ENCODE measurements around the gene CNDP1.

CNDP1 gene

DNA sequence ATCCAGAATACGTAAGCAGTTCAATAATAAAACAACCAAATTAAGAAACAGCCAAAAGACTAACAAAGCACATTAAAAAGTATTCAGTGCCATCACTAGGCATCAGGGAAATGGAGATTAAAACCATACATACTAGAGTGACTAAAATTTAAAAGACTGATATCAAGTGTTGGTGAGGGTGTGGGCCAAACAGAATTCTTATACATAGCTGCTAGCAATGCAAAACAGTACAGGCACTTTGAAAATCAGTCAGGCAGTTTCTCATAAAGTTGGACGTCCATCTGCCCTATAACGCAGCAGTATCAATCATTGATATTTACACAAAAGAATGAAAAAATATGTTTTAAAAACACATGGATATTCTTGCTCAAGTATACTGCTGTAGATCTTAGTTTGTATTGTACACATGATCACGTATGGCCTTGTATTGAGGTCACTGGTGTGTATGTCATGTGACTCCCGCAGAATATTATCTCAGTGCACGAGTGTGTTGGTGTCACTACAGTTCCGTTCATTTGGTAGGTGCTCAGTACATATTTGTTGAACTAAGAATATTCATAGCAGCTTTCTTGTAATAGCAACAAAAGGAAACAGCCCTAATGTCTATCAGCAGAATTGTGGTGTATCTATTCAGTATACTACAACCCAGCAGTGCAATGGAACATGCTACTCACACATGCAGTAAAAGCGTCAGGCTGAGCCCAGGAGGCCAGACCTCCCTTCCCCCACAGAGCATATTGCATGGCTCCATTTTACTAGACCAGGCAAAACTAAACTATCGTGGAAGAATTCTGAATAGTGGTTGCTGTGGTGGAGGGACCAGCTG is 92.0 kb downstream of the CNDP1 start:
- DNase-seq (ENCODE audit: low read depth) = no peak

DNA sequence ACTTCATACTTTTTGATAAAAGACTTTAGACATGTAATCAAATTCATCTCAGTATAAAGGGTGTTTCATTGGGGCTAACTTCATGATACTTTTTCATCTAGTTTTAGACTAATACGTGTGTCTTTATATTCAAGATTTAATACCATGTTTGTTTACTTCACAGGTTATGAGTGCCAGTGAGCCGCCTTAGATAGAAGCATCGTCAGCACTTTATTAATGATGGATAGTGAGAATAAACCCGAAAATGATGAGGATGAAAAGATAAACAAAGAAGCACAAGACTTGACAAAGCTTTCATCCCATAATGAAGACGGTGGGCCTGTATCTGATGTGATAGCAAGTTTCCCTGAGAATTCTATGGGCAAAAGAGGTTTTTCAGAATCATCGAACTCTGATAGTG is 96.5 kb downstream of the CNDP1 start:
- no peak for DNase-seq (ENCODE audit: low read depth)

DNA sequence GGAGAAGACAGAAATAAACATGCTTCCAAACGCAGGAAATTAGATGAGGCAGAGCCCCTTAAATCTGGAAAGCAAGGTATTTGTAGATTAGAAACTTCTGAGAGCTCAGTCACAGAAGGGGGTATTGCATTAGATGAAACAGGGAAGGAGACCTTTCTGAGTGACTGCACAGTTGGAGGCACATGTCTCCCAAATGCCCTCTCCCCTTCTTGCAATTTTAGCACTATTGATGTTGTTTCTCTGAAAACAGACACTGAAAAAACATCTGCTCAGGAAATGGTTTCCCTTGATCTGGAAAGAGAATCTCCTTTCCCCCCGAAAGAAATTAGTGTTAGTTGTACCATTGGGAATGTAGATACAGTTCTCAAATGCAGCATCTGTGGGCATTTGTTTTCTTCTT is 96.9 kb downstream of the CNDP1 start:
- DNase-seq (ENCODE audit: low read depth) = no peak

DNA sequence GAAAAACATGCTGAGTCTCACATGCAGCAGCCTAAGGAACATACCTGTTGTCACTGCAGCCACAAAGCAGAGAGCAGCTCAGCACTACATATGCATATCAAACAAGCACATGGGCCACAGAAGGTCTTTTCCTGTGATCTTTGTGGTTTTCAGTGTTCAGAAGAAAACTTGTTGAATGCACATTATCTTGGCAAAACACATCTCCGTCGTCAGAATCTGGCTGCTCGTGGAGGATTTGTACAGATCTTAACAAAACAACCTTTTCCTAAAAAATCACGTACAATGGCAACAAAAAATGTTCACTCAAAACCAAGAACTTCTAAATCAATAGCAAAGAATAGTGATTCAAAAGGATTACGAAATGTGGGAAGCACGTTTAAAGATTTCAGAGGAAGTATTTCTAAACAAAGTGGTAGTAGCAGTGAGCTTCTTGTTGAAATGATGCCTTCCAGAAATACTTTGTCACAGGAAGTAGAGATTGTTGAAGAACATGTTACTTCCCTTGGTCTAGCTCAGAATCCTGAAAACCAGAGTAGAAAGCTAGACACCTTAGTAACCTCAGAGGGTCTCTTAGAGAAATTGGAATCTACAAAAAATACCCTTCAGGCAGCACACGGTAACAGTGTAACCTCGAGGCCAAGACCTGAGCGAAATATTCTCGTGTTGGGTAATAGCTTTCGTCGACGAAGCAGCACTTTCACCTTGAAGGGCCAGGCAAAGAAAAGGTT is 97.5 kb downstream of the CNDP1 start:
- DNase-seq (ENCODE audit: low read depth) = no peak

DNA sequence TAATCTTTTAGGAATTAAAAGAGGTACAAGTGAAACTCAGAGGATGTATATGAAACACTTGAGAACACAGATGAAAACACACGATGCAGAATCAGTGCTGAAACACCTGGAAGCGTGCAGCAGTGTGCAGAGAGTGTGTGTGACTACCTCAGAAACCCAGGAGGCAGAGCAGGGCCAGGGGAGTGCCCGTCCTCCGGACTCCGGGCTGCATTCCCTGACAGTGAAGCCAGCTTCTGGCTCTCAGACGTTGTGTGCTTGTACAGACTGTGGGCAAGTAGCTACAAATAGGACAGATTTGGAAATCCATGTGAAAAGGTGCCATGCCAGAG is 98.0 kb downstream of the CNDP1 start:
- no peak for DNase-seq (ENCODE audit: low read depth)

DNA sequence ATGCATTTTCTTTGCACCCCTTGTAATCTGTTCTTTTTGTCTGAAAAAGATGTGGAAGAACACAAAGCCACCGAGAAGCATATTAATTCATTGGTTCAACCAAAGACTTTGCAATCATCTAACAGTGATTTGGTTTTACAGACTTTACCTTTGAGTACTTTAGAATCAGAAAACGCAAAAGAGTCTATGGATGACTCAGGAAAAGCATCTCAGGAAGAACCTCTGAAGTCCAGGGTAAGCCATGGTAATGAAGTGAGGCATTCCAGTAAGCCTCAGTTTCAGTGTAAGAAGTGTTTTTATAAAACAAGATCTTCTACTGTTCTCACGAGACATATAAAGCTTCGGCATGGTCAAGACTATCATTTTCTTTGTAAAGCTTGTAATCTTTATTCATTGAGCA is 98.6 kb downstream of the CNDP1 start:
- no peak for DNase-seq (ENCODE audit: low read depth)

DNA sequence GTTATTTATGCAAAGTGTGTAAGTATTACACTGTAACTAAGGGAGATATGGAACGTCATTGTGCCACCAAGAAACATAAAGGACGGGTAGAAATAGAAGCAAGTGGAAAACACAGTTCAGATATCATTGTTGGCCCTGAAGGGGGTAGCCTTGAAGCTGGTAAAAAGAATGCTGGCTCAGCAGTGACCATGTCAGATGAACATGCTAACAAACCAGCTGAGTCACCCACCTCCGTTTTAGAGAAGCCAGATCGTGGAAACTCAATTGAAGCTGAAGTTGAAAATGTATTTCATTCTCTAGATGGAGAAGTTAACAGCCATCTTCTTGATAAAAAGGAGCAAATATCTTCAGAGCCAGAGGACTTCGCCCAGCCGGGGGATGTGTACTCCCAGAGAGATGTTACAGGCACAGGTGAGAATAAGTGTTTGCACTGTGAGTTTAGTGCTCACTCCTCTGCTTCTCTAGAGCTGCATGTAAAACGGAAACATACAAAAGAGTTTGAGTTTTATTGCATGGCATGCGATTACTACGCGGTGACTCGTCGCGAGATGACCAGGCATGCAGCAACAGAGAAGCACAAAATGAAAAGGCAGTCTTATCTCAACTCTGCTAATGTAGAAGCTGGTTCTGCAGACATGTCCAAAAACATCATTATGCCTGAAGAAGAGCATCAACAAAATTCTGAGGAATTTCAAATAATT is 99.5 kb downstream of the CNDP1 start:
- DNase-seq (ENCODE audit: low read depth) = no peak

DNA sequence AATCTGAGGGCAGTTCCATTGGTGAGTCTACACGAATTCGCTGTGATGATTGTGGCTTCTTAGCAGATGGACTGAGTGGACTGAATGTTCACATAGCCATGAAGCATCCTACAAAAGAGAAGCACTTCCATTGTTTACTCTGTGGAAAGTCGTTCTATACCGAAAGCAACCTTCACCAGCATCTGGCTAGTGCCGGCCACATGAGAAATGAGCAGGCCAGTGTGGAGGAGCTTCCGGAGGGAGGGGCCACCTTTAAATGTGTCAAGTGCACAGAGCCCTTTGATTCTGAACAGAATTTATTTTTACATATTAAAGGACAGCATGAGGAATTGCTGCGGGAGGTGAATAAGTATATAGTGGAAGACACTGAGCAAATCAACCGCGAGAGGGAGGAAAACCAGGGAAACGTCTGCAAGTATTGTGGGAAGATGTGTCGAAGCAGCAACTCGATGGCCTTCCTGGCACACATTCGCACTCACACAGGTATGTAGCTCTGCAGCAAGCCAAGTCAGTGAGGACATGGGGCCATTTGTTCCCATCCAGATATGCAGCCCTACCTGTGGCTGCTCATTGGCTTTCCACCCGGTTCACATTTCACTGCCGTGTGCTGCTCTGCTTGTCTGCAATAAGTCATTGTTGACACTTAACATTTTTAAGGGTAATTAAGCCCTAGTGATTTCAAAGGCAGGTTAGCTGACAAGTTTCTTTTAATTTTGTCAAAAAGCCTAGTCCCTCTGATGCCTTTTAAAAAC is 101.1 kb downstream of the CNDP1 start:
- DNase-seq (ENCODE audit: low read depth) = no peak

All from stimulated activated CD8-positive, alpha-beta memory T cell treated with anti-CD3 and anti-CD28 coated beads, Interleukin-15, amount 100 ng/mL, for 24 hours (primary cell).